NT2/D1 (cell line): Measurements from ENCODE around the gene ANKRD39.

Experiments
- YY1 ChIP-seq: IDR thresholded peaks from 2 replicates; pipeline ENCODE4 v1.6.1; 2011; ENCODE audit not compliant: insufficient read length, insufficient read depth
- ZNF274 ChIP-seq: IDR thresholded peaks from 2 replicates; pipeline ENCODE4 v1.6.1; 2011; ENCODE audit warnings: mild to moderate bottlenecking, low read depth, low read length

DNA sequence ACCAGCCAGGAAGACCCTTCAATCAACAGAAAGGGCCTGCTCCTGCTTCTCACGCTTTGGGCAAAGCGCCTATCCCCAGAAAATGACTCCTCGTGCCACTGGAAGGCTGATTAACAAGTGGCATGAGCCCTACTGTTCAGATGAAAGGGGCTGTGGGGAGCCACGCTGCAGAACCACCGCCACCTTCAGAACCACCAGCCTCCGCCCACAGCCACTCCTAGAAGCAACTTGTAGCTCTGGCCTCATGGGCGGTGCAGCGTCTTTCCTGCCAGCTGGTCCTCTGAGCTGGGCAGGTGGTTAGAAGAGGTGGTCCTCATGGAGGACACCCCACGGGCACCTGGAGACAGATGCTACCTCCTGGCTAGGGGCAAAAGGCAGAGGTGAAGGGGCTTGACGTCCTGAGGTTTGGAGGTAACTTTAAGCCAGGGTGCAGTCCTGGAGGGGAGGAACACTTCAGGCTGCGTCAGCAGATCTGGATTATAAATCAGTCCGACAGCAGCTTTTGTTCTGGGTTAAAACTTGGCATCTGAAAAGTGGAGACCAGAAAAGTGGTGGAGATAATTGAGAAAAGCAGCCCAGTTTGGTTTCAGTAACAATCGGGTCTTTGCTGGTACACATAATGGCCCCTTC, 12.9 kb upstream of the ANKRD39 start:
- TF ChIP-seq ZNF274, result no peak
- no peak for TF ChIP-seq YY1
